ENCODE measurements around the gene VIPR2.
"Not testable (repeated sequence)": the region's sequence is repeated elsewhere in the genome, so short reads cannot be mapped to it uniquely, and the experiment has no call there.

DNA sequence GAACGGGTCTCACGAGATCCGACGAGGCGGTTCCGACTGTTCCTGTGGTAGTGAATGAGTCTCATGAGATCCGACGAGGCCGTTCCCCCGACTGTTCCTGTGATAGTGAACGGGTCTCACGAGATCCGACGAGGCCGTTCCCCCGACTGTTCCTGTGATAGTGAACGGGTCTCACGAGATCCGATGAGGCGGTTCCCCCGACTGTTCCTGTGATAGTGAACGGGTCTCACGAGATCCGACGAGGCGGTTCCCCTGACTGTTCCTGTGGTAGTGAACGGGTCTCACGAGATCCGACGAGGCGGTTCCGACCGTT, 43.6 kb downstream of the VIPR2 start:
- TF ChIP-seq, protein P1, sequence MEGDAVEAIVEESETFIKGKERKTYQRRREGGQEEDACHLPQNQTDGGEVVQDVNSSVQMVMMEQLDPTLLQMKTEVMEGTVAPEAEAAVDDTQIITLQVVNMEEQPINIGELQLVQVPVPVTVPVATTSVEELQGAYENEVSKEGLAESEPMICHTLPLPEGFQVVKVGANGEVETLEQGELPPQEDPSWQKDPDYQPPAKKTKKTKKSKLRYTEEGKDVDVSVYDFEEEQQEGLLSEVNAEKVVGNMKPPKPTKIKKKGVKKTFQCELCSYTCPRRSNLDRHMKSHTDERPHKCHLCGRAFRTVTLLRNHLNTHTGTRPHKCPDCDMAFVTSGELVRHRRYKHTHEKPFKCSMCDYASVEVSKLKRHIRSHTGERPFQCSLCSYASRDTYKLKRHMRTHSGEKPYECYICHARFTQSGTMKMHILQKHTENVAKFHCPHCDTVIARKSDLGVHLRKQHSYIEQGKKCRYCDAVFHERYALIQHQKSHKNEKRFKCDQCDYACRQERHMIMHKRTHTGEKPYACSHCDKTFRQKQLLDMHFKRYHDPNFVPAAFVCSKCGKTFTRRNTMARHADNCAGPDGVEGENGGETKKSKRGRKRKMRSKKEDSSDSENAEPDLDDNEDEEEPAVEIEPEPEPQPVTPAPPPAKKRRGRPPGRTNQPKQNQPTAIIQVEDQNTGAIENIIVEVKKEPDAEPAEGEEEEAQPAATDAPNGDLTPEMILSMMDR (conservative IDR thresholded peaks at IDR 0.05): not testable (repeated sequence)
- not testable (repeated sequence) for TF ChIP-seq ZFX (IDR thresholded peaks at IDR 0.05)
